MM.1S (cell line): ENCODE measurements around the gene HAUS7.

Source experiments
- DNase-seq: peaks from one replicate; pipeline ENCODE4 v3.0.0-alpha.2; 2015
- H2AFZ ChIP-seq: fragments of 300-600 bp; sonication (generic); 2 replicates; pipeline ENCODE4 v1.6.0; 2016; ENCODE audit warnings: antibody characterized with exemption, low read length
- H3F3A ChIP-seq: fragments of 300-600 bp; sonication (generic); 2 replicates; pipeline ENCODE4 v1.6.1; 2016; ENCODE audit warnings: mild to moderate bottlenecking, antibody characterized with exemption, low read length, moderate library complexity, mixed read lengths; ENCODE audit not compliant: insufficient read depth
- H3K27ac ChIP-seq: fragments of 300-600 bp; sonication (generic); 2 replicates; pipeline ENCODE4 v1.5.1; 2016; ENCODE audit warnings: mild to moderate bottlenecking, low read length
- H3K27me3 ChIP-seq: fragments of 300-600 bp; sonication (generic); replicated peaks from 2 replicates; pipeline ENCODE4 v1.6.0; 2016; ENCODE audit warnings: low read length; ENCODE audit not compliant: insufficient read depth
- H3K36me3 ChIP-seq: fragments of 300-600 bp; sonication (generic); replicated peaks from 2 replicates; pipeline ENCODE4 v1.6.1; 2016; ENCODE audit warnings: mild to moderate bottlenecking, low read length, mixed read lengths; ENCODE audit not compliant: insufficient read depth
- H3K4me1 ChIP-seq: fragments of 300-600 bp; sonication (generic); 2 replicates; pipeline ENCODE4 v1.6.1; 2016; ENCODE audit warnings: low read length, mixed read lengths
- H3K4me2 ChIP-seq: fragments of 300-600 bp; sonication (generic); 2 replicates; pipeline ENCODE4 v1.6.0; 2016; ENCODE audit warnings: low read depth, low read length
- H3K4me3 ChIP-seq: fragments of 300-600 bp; sonication (generic); 2 replicates; pipeline ENCODE4 v1.5.1; 2016; ENCODE audit warnings: low read length, mixed read lengths
- H3K79me2 ChIP-seq: fragments of 300-600 bp; sonication (generic); 2 replicates; pipeline ENCODE4 v1.6.1; 2016; ENCODE audit warnings: mixed run types, low read length, mixed read lengths
- H3K9ac ChIP-seq: fragments of 300-600 bp; sonication (generic); 2 replicates; pipeline ENCODE4 v1.6.1; 2016; ENCODE audit warnings: low read length, mixed read lengths
- H3K9me2 ChIP-seq: fragments of 300-600 bp; sonication (generic); replicated peaks from 2 replicates; pipeline ENCODE4 v1.6.1; 2016; ENCODE audit warnings: mild to moderate bottlenecking, low read length, mixed read lengths; ENCODE audit not compliant: insufficient read depth
- H3K9me3 ChIP-seq: fragments of 300-600 bp; sonication (generic); replicated peaks from 2 replicates; pipeline ENCODE4 v1.6.1; 2016; ENCODE audit warnings: mild to moderate bottlenecking, low read length, mixed read lengths; ENCODE audit not compliant: insufficient read depth
- H4K20me1 ChIP-seq: fragments of 300-600 bp; sonication (generic); 2 replicates; pipeline ENCODE4 v1.6.1; 2016; ENCODE audit warnings: mild to moderate bottlenecking, low read length, moderate library complexity, mixed read lengths; ENCODE audit not compliant: insufficient read depth
- EZH2 ChIP-seq: fragments of 300-600 bp; sonication (generic); optimal IDR thresholded peaks from 2 replicates; pipeline ENCODE3; 2017; ENCODE audit warnings: low read depth, mild to moderate bottlenecking, antibody characterized with exemption, low read length, mixed read lengths
- EZH2phosphoT487 ChIP-seq: fragments of 300-600 bp; sonication (generic); IDR thresholded peaks from 2 replicates; pipeline ENCODE4 v1.6.1; 2018; ENCODE audit warnings: antibody characterized with exemption, low read length
- TF ChIP-seq, protein P1 (sequence below): fragments of 300-600 bp; sonication (generic); IDR thresholded peaks from 2 replicates; pipeline ENCODE4 v1.5.1; 2016; ENCODE audit warnings: antibody characterized with exemption, low read length, mixed read lengths

The HAUS7 gene

DNA sequence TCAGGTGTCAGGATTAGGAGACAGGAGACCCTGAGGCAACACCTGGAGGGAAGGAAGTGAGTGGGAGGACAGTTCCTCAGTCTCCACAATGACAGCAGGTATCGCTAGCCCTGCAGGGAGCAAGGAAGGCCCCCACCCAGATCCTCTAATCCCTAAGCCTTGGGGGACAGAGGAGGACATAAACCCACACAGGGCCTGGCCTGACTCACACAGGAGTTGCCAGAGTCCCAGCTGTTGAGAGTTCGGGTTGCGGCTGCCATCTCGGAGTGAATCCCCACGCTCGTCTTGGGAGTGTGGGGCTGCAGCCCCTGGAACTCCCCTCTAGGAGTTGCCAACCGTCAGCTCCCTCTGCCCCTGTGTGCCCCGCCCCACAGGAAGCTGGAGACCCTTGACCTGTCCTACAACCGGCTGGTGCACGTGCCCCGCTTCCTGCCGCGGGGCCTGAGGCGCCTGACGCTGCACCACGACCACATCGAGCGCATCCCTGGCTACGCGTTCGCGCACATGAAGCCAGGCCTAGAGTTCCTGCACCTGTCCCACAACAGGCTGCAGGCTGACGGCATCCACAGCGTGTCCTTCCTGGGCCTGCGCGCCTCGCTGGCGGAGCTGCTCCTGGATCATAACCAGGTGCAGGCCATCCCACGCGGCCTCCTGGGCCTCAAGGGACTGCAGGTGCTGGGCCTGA is 15.2 kb upstream of the HAUS7 start:
- no peak for DNase-seq
- Histone ChIP-seq H2AFZ (no peak overlapping the region), H3K27ac (no peak overlapping the region), H3K9me3 (no peaks in the 10 kb centered on the region), H3F3A (no peaks in the 10 kb centered on the region), H4K20me1 (no peaks in the 10 kb centered on the region), H3K4me2 (no peak overlapping the region), H3K79me2 (no peaks in the 10 kb centered on the region), H3K36me3 (no peaks in the 10 kb centered on the region), H3K27me3 (peaks cover 60% of the 10 kb centered on the region), H3K4me1 (no peaks in the 10 kb centered on the region), H3K4me3 (no peak overlapping the region), H3K9ac (no peak overlapping the region), H3K9me2 (no peaks in the 10 kb centered on the region)
- TF ChIP-seq, protein P1, sequence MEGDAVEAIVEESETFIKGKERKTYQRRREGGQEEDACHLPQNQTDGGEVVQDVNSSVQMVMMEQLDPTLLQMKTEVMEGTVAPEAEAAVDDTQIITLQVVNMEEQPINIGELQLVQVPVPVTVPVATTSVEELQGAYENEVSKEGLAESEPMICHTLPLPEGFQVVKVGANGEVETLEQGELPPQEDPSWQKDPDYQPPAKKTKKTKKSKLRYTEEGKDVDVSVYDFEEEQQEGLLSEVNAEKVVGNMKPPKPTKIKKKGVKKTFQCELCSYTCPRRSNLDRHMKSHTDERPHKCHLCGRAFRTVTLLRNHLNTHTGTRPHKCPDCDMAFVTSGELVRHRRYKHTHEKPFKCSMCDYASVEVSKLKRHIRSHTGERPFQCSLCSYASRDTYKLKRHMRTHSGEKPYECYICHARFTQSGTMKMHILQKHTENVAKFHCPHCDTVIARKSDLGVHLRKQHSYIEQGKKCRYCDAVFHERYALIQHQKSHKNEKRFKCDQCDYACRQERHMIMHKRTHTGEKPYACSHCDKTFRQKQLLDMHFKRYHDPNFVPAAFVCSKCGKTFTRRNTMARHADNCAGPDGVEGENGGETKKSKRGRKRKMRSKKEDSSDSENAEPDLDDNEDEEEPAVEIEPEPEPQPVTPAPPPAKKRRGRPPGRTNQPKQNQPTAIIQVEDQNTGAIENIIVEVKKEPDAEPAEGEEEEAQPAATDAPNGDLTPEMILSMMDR = no peak
- TF ChIP-seq EZH2phosphoT487 (no peak), EZH2 (no peak)

DNA sequence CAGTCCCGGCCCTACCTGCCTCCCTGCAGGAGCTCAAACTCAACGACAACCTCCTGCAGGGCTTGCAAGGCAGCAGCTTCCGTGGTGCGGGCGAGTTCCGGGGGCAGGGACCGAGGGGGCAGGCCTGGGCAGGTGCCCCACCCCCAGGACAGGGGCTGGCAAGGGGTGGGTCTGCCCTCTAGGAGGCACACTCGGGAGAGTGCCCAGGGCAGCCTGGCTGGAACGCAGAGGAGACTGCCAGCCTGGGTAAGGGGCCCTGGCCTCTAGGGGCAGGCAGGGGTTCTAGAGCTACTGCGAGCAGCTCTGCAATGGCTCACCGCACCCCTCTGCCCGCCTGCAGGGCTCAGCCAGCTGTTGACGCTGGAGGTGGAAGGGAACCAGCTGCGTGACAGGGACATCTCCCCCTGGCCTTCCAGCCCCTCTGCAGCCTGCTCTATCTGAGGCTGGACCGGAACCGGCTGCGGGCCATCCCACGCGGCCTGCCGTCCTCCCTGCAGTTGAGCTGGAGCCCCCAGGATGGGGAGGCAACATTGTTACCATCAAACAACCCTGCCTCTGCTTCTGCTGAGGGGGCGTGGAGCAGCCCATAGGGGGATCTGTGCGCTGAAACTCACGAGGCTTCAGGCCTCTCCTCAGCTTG is 12.1 kb upstream of the HAUS7 start:
- no peak for DNase-seq
- Histone ChIP-seq H2AFZ (no peak overlapping the region), H3K36me3 (no peaks in the 10 kb centered on the region), H3F3A (no peaks in the 10 kb centered on the region), H3K4me3 (no peak overlapping the region), H4K20me1 (no peaks in the 10 kb centered on the region), H3K27me3 (peaks cover 53% of the 10 kb centered on the region), H3K9ac (no peak overlapping the region), H3K4me2 (no peak overlapping the region), H3K27ac (no peak overlapping the region), H3K4me1 (no peaks in the 10 kb centered on the region), H3K79me2 (no peaks in the 10 kb centered on the region), H3K9me3 (no peaks in the 10 kb centered on the region), H3K9me2 (no peaks in the 10 kb centered on the region)
- TF ChIP-seq EZH2phosphoT487 = no peak

DNA sequence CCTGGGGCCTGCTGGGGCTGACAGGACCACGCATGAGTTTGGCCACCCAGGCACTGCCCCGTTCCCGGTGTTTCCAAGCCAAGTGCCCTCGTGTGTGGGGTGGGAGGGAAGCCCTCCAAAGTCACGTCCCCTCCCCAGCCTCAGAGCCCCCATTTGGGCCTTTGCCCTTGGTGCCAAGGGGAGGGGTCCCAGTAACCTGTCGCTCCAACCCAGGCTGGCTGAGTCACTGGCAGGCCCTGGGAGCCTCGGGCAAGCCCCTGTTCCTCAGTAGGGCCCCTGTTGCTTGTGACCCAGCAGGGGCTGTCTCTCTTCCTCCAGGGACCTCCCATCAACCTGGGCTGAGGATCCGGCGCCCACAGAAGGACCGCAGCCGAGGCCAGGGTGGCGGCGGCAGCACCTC is 10.7 kb upstream of the HAUS7 start:
- TF ChIP-seq EZH2 = no peak
- TF ChIP-seq, protein P1 = no peak
- no peak for TF ChIP-seq EZH2phosphoT487
- Histone ChIP-seq H4K20me1 (no peaks in the 10 kb centered on the region), H3K9me2 (no peaks in the 10 kb centered on the region), H3K9ac (no peak overlapping the region), H3K9me3 (no peaks in the 10 kb centered on the region), H3F3A (no peaks in the 10 kb centered on the region), H3K4me2 (no peak overlapping the region), H3K27ac (no peak overlapping the region), H3K27me3 (peaks cover 46% of the 10 kb centered on the region), H3K4me1 (no peaks in the 10 kb centered on the region), H3K36me3 (no peaks in the 10 kb centered on the region), H3K79me2 (no peaks in the 10 kb centered on the region), H2AFZ (no peak overlapping the region), H3K4me3 (no peak overlapping the region)
- no peak for DNase-seq

DNA sequence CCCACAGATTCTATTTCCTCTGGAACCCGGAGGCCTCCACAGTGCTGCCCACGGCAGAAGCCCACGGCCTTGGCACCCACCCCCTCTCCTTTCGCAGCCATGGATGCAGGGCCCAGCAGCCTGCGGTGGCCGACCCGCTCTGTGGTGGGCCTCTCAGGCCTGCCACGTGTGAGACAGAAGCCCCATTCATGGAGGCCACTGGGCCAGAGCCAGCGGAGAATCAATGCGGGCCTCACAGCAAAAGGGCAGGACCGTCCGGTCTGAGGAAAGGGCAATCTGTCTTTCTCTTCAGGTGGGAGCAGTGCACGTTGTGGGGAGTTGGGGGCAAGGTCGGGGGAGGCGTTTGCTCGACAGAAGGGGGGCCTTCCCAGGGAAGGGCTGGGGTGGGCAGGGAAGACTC is 8.4 kb upstream of the HAUS7 start:
- DNase-seq = no peak
- no peak overlapping the region for H3K4me3 ChIP-seq
- no peaks in the 10 kb centered on the region for H3K9me2 ChIP-seq
- no peaks in the 10 kb centered on the region for H3K4me1 ChIP-seq
- H3F3A ChIP-seq = no peaks in the 10 kb centered on the region
- no peak overlapping the region for H3K9ac ChIP-seq
- peaks cover 35% of the 10 kb centered on the region for H3K27me3 ChIP-seq
- H2AFZ ChIP-seq = no peak overlapping the region
- H3K79me2 ChIP-seq = no peaks in the 10 kb centered on the region
- H3K9me3 ChIP-seq = no peaks in the 10 kb centered on the region
- no peak overlapping the region for H3K4me2 ChIP-seq
- H4K20me1 ChIP-seq = no peaks in the 10 kb centered on the region
- H3K36me3 ChIP-seq = no peaks in the 10 kb centered on the region
- TF ChIP-seq EZH2 (no peak), EZH2phosphoT487 (no peak)
- TF ChIP-seq, protein P1 = no peak
- no peak overlapping the region for H3K27ac ChIP-seq
